OCI-LY1 (cell line): ENCODE results near the gene RPL32.

ENCODE experiments used
- H2AFZ ChIP-seq: fragments of 200-600 bp; sonication (generic), shearing (Covaris generic); 2 replicates; pipeline ENCODE4 v1.6.0; 2014; ENCODE audit warnings: antibody characterized with exemption, mild to moderate bottlenecking, low read length
- H3F3A ChIP-seq: fragments of 200-600 bp; sonication (generic), shearing (Covaris generic); 2 replicates; pipeline ENCODE4 v1.6.0; 2014; ENCODE audit warnings: mild to moderate bottlenecking, antibody characterized with exemption, low read length, moderate library complexity; ENCODE audit not compliant: insufficient read depth
- H3K27ac ChIP-seq: fragments of 200-600 bp; sonication (generic); 2 replicates; pipeline ENCODE4 v1.5.1; 2014; ENCODE audit warnings: low read length, mixed run types, mild to moderate bottlenecking, low read depth; ENCODE audit not compliant: poor library complexity, severe bottlenecking
- H3K27me3 ChIP-seq: fragments of 200-600 bp; sonication (generic); 2 replicates; pipeline ENCODE4 v1.6.0; 2014; ENCODE audit warnings: antibody characterized with exemption, mild to moderate bottlenecking, low read length, moderate library complexity; ENCODE audit not compliant: insufficient read depth
- H3K36me3 ChIP-seq: fragments of 200-600 bp; sonication (generic); 2 replicates; pipeline ENCODE4 v1.6.1; 2014; ENCODE audit warnings: mild to moderate bottlenecking, antibody characterized with exemption, low read length, moderate library complexity, mixed read lengths; ENCODE audit not compliant: insufficient read depth
- H3K4me1 ChIP-seq: fragments of 200-600 bp; sonication (generic); 2 replicates; pipeline ENCODE4 v1.5.1; 2014; ENCODE audit warnings: mild to moderate bottlenecking, low read length, moderate library complexity; ENCODE audit not compliant: insufficient read depth, severe bottlenecking
- H3K4me2 ChIP-seq: fragments of 200-600 bp; sonication (generic), shearing (Covaris generic); 2 replicates; pipeline ENCODE4 v1.6.1; 2014; ENCODE audit warnings: low read length
- H3K4me3 ChIP-seq: fragments of 200-600 bp; sonication (generic); 2 replicates; pipeline ENCODE4 v1.5.1; 2014; ENCODE audit warnings: low read length, low read depth, mild to moderate bottlenecking, mixed read lengths; ENCODE audit not compliant: poor library complexity, severe bottlenecking
- H3K79me2 ChIP-seq: fragments of 200-600 bp; shearing (Covaris generic); 2 replicates; pipeline ENCODE4 v1.6.1; 2016; ENCODE audit warnings: mixed run types, low read length, mixed read lengths; ENCODE audit not compliant: insufficient read depth
- H3K9ac ChIP-seq: fragments of 200-600 bp; sonication (generic), shearing (Covaris generic); 2 replicates; pipeline ENCODE4 v1.6.1; 2014; ENCODE audit warnings: mild to moderate bottlenecking, low read length, mixed read lengths
- H3K9me2 ChIP-seq: fragments of 200-600 bp; sonication (generic), shearing (Covaris generic); 2 replicates; pipeline ENCODE4 v1.6.1; 2014; ENCODE audit warnings: low read depth, mild to moderate bottlenecking, low read length, mixed read lengths
- H3K9me3 ChIP-seq: fragments of 200-600 bp; shearing (Covaris generic); 2 replicates; pipeline ENCODE4 v1.6.1; 2014; ENCODE audit warnings: low read length, mixed read lengths
- H4K20me1 ChIP-seq: fragments of 200-600 bp; sonication (generic), shearing (Covaris generic); 2 replicates; pipeline ENCODE4 v1.6.0; 2016; ENCODE audit warnings: mild to moderate bottlenecking, low read length; ENCODE audit not compliant: insufficient read depth
- EZH2 ChIP-seq: fragments of 200-600 bp; sonication (generic), shearing (Covaris generic); IDR thresholded peaks from 2 replicates; pipeline ENCODE4 v1.8.0; 2017; ENCODE audit warnings: borderline replicate concordance, mixed run types, mild to moderate bottlenecking, antibody characterized with exemption, low read length, moderate library complexity, mixed read lengths
- TF ChIP-seq, protein P1 (sequence below): fragments of 200-600 bp; sonication (generic), shearing (Covaris generic); IDR thresholded peaks from 2 replicates; pipeline ENCODE4 v1.5.1; 2017; ENCODE audit warnings: mild to moderate bottlenecking, antibody characterized with exemption, low read length, moderate library complexity, mixed read lengths

RPL32 gene

DNA sequence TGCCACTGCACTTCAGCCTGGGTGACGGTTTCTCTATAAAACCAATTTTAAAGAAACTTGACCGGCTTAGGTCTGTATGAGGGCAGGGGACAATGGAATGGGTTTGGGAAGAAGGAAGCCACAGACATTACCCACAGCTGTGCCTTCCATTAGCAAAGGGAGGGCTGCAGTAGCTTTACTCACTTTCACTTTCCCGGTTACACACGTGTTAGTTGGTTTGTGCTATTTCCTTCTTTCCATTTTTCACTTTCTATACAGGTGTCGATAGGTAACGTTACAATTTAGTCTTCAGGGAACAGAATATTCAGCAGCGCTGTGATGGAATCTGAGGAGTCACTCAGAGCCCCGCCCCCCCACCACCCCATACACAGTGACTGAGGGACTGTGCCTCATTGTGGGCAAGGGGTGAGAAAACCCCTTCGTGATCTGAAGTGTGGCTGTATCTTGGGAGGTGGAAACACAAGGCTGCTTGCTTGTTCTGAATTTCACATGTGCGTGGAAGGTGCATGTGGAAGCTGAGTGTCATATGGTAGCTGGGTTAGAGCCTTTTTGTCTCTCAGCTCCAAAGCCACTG, 44.8 kb upstream of the RPL32 start:
- no peak overlapping the region for H3K9ac ChIP-seq
- TF ChIP-seq, protein P1, sequence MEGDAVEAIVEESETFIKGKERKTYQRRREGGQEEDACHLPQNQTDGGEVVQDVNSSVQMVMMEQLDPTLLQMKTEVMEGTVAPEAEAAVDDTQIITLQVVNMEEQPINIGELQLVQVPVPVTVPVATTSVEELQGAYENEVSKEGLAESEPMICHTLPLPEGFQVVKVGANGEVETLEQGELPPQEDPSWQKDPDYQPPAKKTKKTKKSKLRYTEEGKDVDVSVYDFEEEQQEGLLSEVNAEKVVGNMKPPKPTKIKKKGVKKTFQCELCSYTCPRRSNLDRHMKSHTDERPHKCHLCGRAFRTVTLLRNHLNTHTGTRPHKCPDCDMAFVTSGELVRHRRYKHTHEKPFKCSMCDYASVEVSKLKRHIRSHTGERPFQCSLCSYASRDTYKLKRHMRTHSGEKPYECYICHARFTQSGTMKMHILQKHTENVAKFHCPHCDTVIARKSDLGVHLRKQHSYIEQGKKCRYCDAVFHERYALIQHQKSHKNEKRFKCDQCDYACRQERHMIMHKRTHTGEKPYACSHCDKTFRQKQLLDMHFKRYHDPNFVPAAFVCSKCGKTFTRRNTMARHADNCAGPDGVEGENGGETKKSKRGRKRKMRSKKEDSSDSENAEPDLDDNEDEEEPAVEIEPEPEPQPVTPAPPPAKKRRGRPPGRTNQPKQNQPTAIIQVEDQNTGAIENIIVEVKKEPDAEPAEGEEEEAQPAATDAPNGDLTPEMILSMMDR = no peak
- no peak for TF ChIP-seq EZH2

GRCh38 chr3:12885583-12885930, 44.2 kb upstream of the RPL32 start:
- Histone ChIP-seq H4K20me1 (no peaks in the 10 kb centered on the region), H3K4me2 (peak overlapping the region; percentile 20; the same call in 1 of the 2 replicates), H3K9me2 (no peaks in the 10 kb centered on the region), H3K4me3 (no peak overlapping the region), H3K4me1 (peaks cover 17% of the 10 kb centered on the region), H3F3A (no peaks in the 10 kb centered on the region), H3K27ac (no peak overlapping the region), H3K79me2 (no peaks in the 10 kb centered on the region), H3K36me3 (no peaks in the 10 kb centered on the region), H3K9me3 (no peaks in the 10 kb centered on the region), H3K9ac (no peak overlapping the region), H3K27me3 (peaks cover 15% of the 10 kb centered on the region; the same call in 1 of the 2 replicates), H2AFZ (no peak overlapping the region)
- TF ChIP-seq EZH2 = no peak
- TF ChIP-seq, protein P1 = no peak

More for the DNA sequence above, 44.8 kb upstream of the RPL32 start:
- Histone ChIP-seq H4K20me1 (no peaks in the 10 kb centered on the region), H3K9me3 (no peaks in the 10 kb centered on the region), H3K9me2 (no peaks in the 10 kb centered on the region), H3K4me3 (no peak overlapping the region), H3K79me2 (no peaks in the 10 kb centered on the region), H3F3A (no peaks in the 10 kb centered on the region), H3K4me1 (peaks cover 17% of the 10 kb centered on the region), H3K4me2 (peak overlapping the region; percentile 34; the same call in 1 of the 2 replicates), H3K36me3 (no peaks in the 10 kb centered on the region), H3K27ac (no peak overlapping the region), H3K27me3 (peaks cover 17% of the 10 kb centered on the region; the same call in 1 of the 2 replicates), H2AFZ (no peak overlapping the region)

- Histone ChIP-seq H3K4me3 (peak overlapping the region; percentile 13), H3K9ac (peak overlapping the region; percentile 16; the same call in 1 of the 2 replicates), H3K36me3 (no peaks in the 10 kb centered on the region), H3K4me1 (peaks cover 17% of the 10 kb centered on the region), H3K4me2 (peak overlapping the region; percentile 20), H3K27me3 (peaks cover 13% of the 10 kb centered on the region; the same call in 1 of the 2 replicates), H2AFZ (0 out of 2 replicates have a peak overlapping the region, but pooled peaks have one; percentile 75), H4K20me1 (no peaks in the 10 kb centered on the region), H3K79me2 (no peaks in the 10 kb centered on the region), H3K27ac (no peak overlapping the region), H3K9me3 (no peaks in the 10 kb centered on the region), H3F3A (no peaks in the 10 kb centered on the region), H3K9me2 (no peaks in the 10 kb centered on the region)
- no peak for TF ChIP-seq EZH2
- TF ChIP-seq, protein P1 = no peak
Observed at GRCh38 chr3:12884790-12885582, 43.6 kb upstream of the RPL32 start.
